HG02642 (cell line): ENCODE results near the gene SYNGR3.

Experiments
- ATAC-seq: cut with Tn5 transposase; IDR thresholded peaks from one replicate; pipeline ENCODE4 v1.9.1; 2021; ENCODE audit warnings: mild to moderate bottlenecking; ENCODE audit not compliant: unreplicated experiment, poor library complexity

The SYNGR3 gene

GRCh38 chr16:1990351-1991134 lies 773 bp downstream of the SYNGR3 start:
- peak; percentile 3 for ATAC-seq

- peak; percentile 31 for ATAC-seq
Measured at GRCh38 chr16:1991135-1991551, 1.4 kb downstream of the SYNGR3 start.

- ATAC-seq, result no peak
Measured at GRCh38 chr16:1991588-1991947, 1.8 kb downstream of the SYNGR3 start.

- ATAC-seq, result peak; percentile 52
Measured at GRCh38 chr16:1991948-1992703, 2.4 kb downstream of the SYNGR3 start.

GRCh38 chr16:1992704-1993317 lies 3.0 kb downstream of the SYNGR3 start:
- no peak for ATAC-seq

- ATAC-seq, result no peak
Measured at GRCh38 chr16:1993731-1994131, 4.0 kb downstream of the SYNGR3 start.

GRCh38 chr16:1997494-1998359 lies 8.0 kb downstream of the SYNGR3 start:
- no peak for ATAC-seq

GRCh38 chr16:1998360-1998835 lies 8.6 kb downstream of the SYNGR3 start:
- no peak for ATAC-seq

GRCh38 chr16:1998852-1999801 lies 9.4 kb downstream of the SYNGR3 start:
- ATAC-seq, result no peak

- ATAC-seq, result no peak
Measured at GRCh38 chr16:1999866-2000514, 10.2 kb downstream of the SYNGR3 start.

- no peak for ATAC-seq
Measured at GRCh38 chr16:2001035-2001434, 11.3 kb downstream of the SYNGR3 start.

- ATAC-seq, result no peak
Measured at GRCh38 chr16:2001456-2002355, 11.9 kb downstream of the SYNGR3 start.

- ATAC-seq, result no peak
Measured at GRCh38 chr16:2002406-2003230, 12.8 kb downstream of the SYNGR3 start.

GRCh38 chr16:2003231-2003826 lies 13.6 kb downstream of the SYNGR3 start:
- no peak for ATAC-seq

GRCh38 chr16:2003827-2004641 lies 14.3 kb downstream of the SYNGR3 start:
- ATAC-seq, result peak; percentile 67
